T-helper 2 cell treated with Interferon-gamma antibody and Interleukin-4, amounts not matched to agents 5 μg/mL and 100 μg/mL, for 36 hours (primary cell): ENCODE measurements around the gene GJC2.
A peak's percentile ranks its signal among the peaks of the same experiment; 100 is the strongest.

ENCODE experiments used
- DNase-seq: peaks from one replicate; pipeline ENCODE4 v3.0.0; 2021; ENCODE audit warnings: low spot score
- H3K27ac Mint-ChIP-seq: one replicate; pipeline ENCODE4 v1.8.0; 2021; ENCODE audit warnings: mild to moderate bottlenecking, mixed read lengths
- H3K27me3 Mint-ChIP-seq: one replicate; pipeline ENCODE4 v1.8.0; 2021; ENCODE audit warnings: low read depth, mixed read lengths
- H3K36me3 Mint-ChIP-seq: one replicate; pipeline ENCODE4 v1.8.0; 2021; ENCODE audit warnings: low read depth, mixed read lengths
- H3K4me1 Mint-ChIP-seq: one replicate; pipeline ENCODE4 v1.8.0; 2021; ENCODE audit warnings: low read depth, mixed read lengths
- H3K4me3 Mint-ChIP-seq: one replicate; pipeline ENCODE4 v1.8.0; 2022; ENCODE audit warnings: mild to moderate bottlenecking, moderate library complexity, mixed read lengths
- H3K9me3 Mint-ChIP-seq: one replicate; pipeline ENCODE4 v1.8.0; 2021; ENCODE audit warnings: mixed read lengths

GJC2 gene

GRCh38 chr1:228149406-228150119 lies at the start of gene GJC2:
GJC2 (plus strand) TSS chr1:228149930; CDS start chr1:228157759, 7,829 bp downstream.
- no peaks in the 10 kb centered on the region for H3K27me3 Mint-ChIP-seq
- H3K4me3 Mint-ChIP-seq: no peak within 1 kb of the TSS
- peaks cover 4% of the 10 kb centered on the region for H3K36me3 Mint-ChIP-seq
- H3K4me1 Mint-ChIP-seq: peaks cover 2% of the 10 kb centered on the region
- H3K9me3 Mint-ChIP-seq: no peaks in the 10 kb centered on the region
- DNase-seq: no peak
- H3K27ac Mint-ChIP-seq: no peak within 1 kb of the TSS

GRCh38 chr1:228100822-228101613 lies 48.7 kb upstream of the GJC2 start:
- Mint-ChIP-seq H3K9me3 (no peaks in the 10 kb centered on the region), H3K27me3 (no peaks in the 10 kb centered on the region), H3K4me1 (peaks cover 17% of the 10 kb centered on the region), H3K36me3 (peaks cover 32% of the 10 kb centered on the region), H3K27ac (peak overlapping the region; percentile 23), H3K4me3 (peak overlapping the region; percentile 42)
- no peak for DNase-seq

- Mint-ChIP-seq H3K27ac (peak overlapping the region; percentile 23), H3K36me3 (peaks cover 32% of the 10 kb centered on the region), H3K4me1 (peaks cover 17% of the 10 kb centered on the region), H3K27me3 (no peaks in the 10 kb centered on the region), H3K4me3 (peak overlapping the region; percentile 42), H3K9me3 (no peaks in the 10 kb centered on the region)
- no peak for DNase-seq
Measured at GRCh38 chr1:228101614-228101993, 48.1 kb upstream of the GJC2 start.

- peak overlapping the region; percentile 80 for H3K27ac Mint-ChIP-seq
- no peaks in the 10 kb centered on the region for H3K27me3 Mint-ChIP-seq
- H3K4me1 Mint-ChIP-seq: peaks cover 17% of the 10 kb centered on the region
Measured at GRCh38 chr1:228101994-228102790, 47.5 kb upstream of the GJC2 start.

GRCh38 chr1:228102791-228103620 lies 46.7 kb upstream of the GJC2 start, which contains the start of gene C1orf35:
C1orf35 (minus strand) TSS chr1:228103325; CDS start chr1:228103227, 98 bp downstream.
- H3K9me3 Mint-ChIP-seq: no peaks in the 10 kb centered on the region
- peaks cover 25% of the 10 kb centered on the region for H3K36me3 Mint-ChIP-seq
- peaks cover 18% of the 10 kb centered on the region for H3K4me1 Mint-ChIP-seq
- peak within 1 kb of the TSS; percentile 92 for H3K4me3 Mint-ChIP-seq
- peak; percentile 96 for DNase-seq
- H3K27ac Mint-ChIP-seq: peak within 1 kb of the TSS; percentile 96
- no peaks in the 10 kb centered on the region for H3K27me3 Mint-ChIP-seq

More at GRCh38 chr1:228101994-228102790, 47.5 kb upstream of the GJC2 start:
- Mint-ChIP-seq H3K9me3 (no peaks in the 10 kb centered on the region), H3K4me3 (peak overlapping the region; percentile 76), H3K36me3 (peaks cover 33% of the 10 kb centered on the region)
- peak; percentile 42 for DNase-seq

- DNase-seq: no peak
- Mint-ChIP-seq H3K4me1 (peaks cover 25% of the 10 kb centered on the region), H3K4me3 (peak overlapping the region; percentile 92), H3K9me3 (no peaks in the 10 kb centered on the region), H3K27ac (peak overlapping the region; percentile 96), H3K27me3 (no peaks in the 10 kb centered on the region), H3K36me3 (peaks cover 15% of the 10 kb centered on the region)
Measured at GRCh38 chr1:228104526-228105269, 45.0 kb upstream of the GJC2 start.

- no peak for DNase-seq
- Mint-ChIP-seq H3K4me3 (no peak overlapping the region), H3K27me3 (no peaks in the 10 kb centered on the region), H3K27ac (peak overlapping the region; percentile 45), H3K36me3 (peaks cover 10% of the 10 kb centered on the region), H3K4me1 (peaks cover 31% of the 10 kb centered on the region), H3K9me3 (no peaks in the 10 kb centered on the region)
Measured at GRCh38 chr1:228105270-228105995, 44.3 kb upstream of the GJC2 start.

- peak overlapping the region; percentile 55 for H3K27ac Mint-ChIP-seq
- peak overlapping the region; percentile 27 for H3K4me3 Mint-ChIP-seq
- H3K36me3 Mint-ChIP-seq: peaks cover 10% of the 10 kb centered on the region
- H3K27me3 Mint-ChIP-seq: no peaks in the 10 kb centered on the region
- H3K9me3 Mint-ChIP-seq: no peaks in the 10 kb centered on the region
- peaks cover 33% of the 10 kb centered on the region for H3K4me1 Mint-ChIP-seq
- no peak for DNase-seq
Measured at GRCh38 chr1:228105996-228106799, 43.5 kb upstream of the GJC2 start.

- peaks cover 29% of the 10 kb centered on the region for H3K4me1 Mint-ChIP-seq
Measured at GRCh38 chr1:228106800-228107054, 43.0 kb upstream of the GJC2 start.

GRCh38 chr1:228107636-228108035 lies 42.1 kb upstream of the GJC2 start:
- Mint-ChIP-seq H3K4me1 (peaks cover 29% of the 10 kb centered on the region), H3K36me3 (peaks cover 8% of the 10 kb centered on the region), H3K27me3 (no peaks in the 10 kb centered on the region), H3K9me3 (no peaks in the 10 kb centered on the region), H3K27ac (peak overlapping the region; percentile 95), H3K4me3 (peak overlapping the region; percentile 92)
- DNase-seq: no peak

More at GRCh38 chr1:228106800-228107054, 43.0 kb upstream of the GJC2 start:
- Mint-ChIP-seq H3K4me3 (peak overlapping the region; percentile 27), H3K9me3 (no peaks in the 10 kb centered on the region), H3K27me3 (no peaks in the 10 kb centered on the region), H3K36me3 (peaks cover 8% of the 10 kb centered on the region), H3K27ac (no peak overlapping the region)
- DNase-seq: no peak

- H3K36me3 Mint-ChIP-seq: peaks cover 8% of the 10 kb centered on the region
Measured at GRCh38 chr1:228108055-228108690, 41.6 kb upstream of the GJC2 start.

More at GRCh38 chr1:228108055-228108690, 41.6 kb upstream of the GJC2 start:
- H3K27ac Mint-ChIP-seq: peak overlapping the region; percentile 95
- no peaks in the 10 kb centered on the region for H3K27me3 Mint-ChIP-seq
- peak overlapping the region; percentile 92 for H3K4me3 Mint-ChIP-seq
- no peaks in the 10 kb centered on the region for H3K9me3 Mint-ChIP-seq
- no peak for DNase-seq
- H3K4me1 Mint-ChIP-seq: peaks cover 29% of the 10 kb centered on the region
